GM18498 (cell line): Measurements from ENCODE around the gene NDUFS2.
"Not testable (repeated sequence)": the region's sequence is repeated elsewhere in the genome, so short reads cannot be mapped to it uniquely, and the experiment has no call there.

Source experiments
- ATAC-seq: cut with Tn5 transposase; IDR thresholded peaks from one replicate; pipeline ENCODE4 v1.9.1; 2021; ENCODE audit warnings: mild to moderate bottlenecking, moderate library complexity; ENCODE audit not compliant: unreplicated experiment

Gene NDUFS2

GRCh38 chr1:161218301-161219077 is 16.3 kb downstream of the NDUFS2 start:
- ATAC-seq: no peak

- ATAC-seq: no peak
These were observed 17.1 kb downstream of the NDUFS2 start for GRCh38 chr1:161219078-161219892.

- ATAC-seq: no peak
These were observed 17.8 kb downstream of the NDUFS2 start for GRCh38 chr1:161220002-161220401.

- ATAC-seq: no peak
These were observed 20.2 kb downstream of the NDUFS2 start for GRCh38 chr1:161222175-161223019.

GRCh38 chr1:161223805-161224694 is 21.9 kb downstream of the NDUFS2 start:
- no peak for ATAC-seq

- ATAC-seq: not testable (repeated sequence)
These were observed 22.5 kb downstream of the NDUFS2 start for GRCh38 chr1:161224695-161225087.

- ATAC-seq: no peak
These were observed 23.0 kb downstream of the NDUFS2 start for GRCh38 chr1:161225178-161225533.

- ATAC-seq: peak; percentile 95
These were observed 23.6 kb downstream of the NDUFS2 start, which contains the start of gene TOMM40L for GRCh38 chr1:161225534-161226319. Gene TOMM40L (plus strand): TSS chr1:161226060. CDS start chr1:161226490, 430 bp downstream.

- ATAC-seq: no peak
These were observed 24.1 kb downstream of the NDUFS2 start for GRCh38 chr1:161226320-161226711.

GRCh38 chr1:161226759-161227158 is 24.6 kb downstream of the NDUFS2 start:
- no peak for ATAC-seq

GRCh38 chr1:161227196-161227871 is 25.2 kb downstream of the NDUFS2 start:
- peak; percentile 38 for ATAC-seq

- ATAC-seq: no peak
These were observed 25.9 kb downstream of the NDUFS2 start for GRCh38 chr1:161228032-161228431.

- no peak for ATAC-seq
These were observed 27.7 kb downstream of the NDUFS2 start for GRCh38 chr1:161229896-161230295.

GRCh38 chr1:161230762-161231161 is 28.6 kb downstream of the NDUFS2 start:
- no peak for ATAC-seq

- ATAC-seq: no peak
These were observed 30.9 kb downstream of the NDUFS2 start for GRCh38 chr1:161233102-161233501.

- no peak for ATAC-seq
These were observed 34.0 kb downstream of the NDUFS2 start for GRCh38 chr1:161235957-161236775.

- ATAC-seq: no peak
These were observed 35.9 kb downstream of the NDUFS2 start, which contains the start of gene NR1I3 for GRCh38 chr1:161238039-161238473. Gene NR1I3 (minus strand): TSS chr1:161238203. CDS start chr1:161236565, 1,638 bp downstream.

- ATAC-seq: no peak
These were observed 39.5 kb downstream of the NDUFS2 start for GRCh38 chr1:161241682-161242081.
